HG02973 (cell line): ENCODE data around the gene TNNC2.

Source experiments
- ATAC-seq: cut with Tn5 transposase; IDR thresholded peaks from one replicate; pipeline ENCODE4 v1.9.1; 2021; ENCODE audit warnings: moderate library complexity; ENCODE audit not compliant: unreplicated experiment

The TNNC2 gene

GRCh38 chr20:45782890-45783289 is 44.2 kb downstream of the TNNC2 start:
- ATAC-seq, result no peak

- no peak for ATAC-seq
These were observed 45.7 kb downstream of the TNNC2 start for GRCh38 chr20:45781391-45781931.

- ATAC-seq, result no peak
These were observed 47.0 kb downstream of the TNNC2 start for GRCh38 chr20:45780159-45780558.

- no peak for ATAC-seq
These were observed 47.8 kb downstream of the TNNC2 start for GRCh38 chr20:45779011-45779915.

GRCh38 chr20:45776931-45777330 is 50.2 kb downstream of the TNNC2 start:
- no peak for ATAC-seq

GRCh38 chr20:45775411-45775810 is 51.7 kb downstream of the TNNC2 start:
- ATAC-seq, result no peak

GRCh38 chr20:45774945-45775344 is 52.2 kb downstream of the TNNC2 start:
- ATAC-seq, result no peak
